Ramos (cell line): ENCODE results near the gene AK2.
"Not testable (repeated sequence)": the region's sequence is repeated elsewhere in the genome, so short reads cannot be mapped to it uniquely, and the experiment has no call there.

Source experiments
- in situ Hi-C: fragments of 300-500 bp; cut with MboI; formaldehyde crosslinking; loops from one replicate; pipeline ENCODE4 v1.14.3; 2022; ENCODE audit warnings: low sequenced_read_pairs; ENCODE audit not compliant: unreplicated experiment

Gene AK2

GRCh38 chr1:33056426-33056825, 19.7 kb upstream of the AK2 start:
- in situ Hi-C loops: loop anchor here (5.0 kb wide), 1 partner anchor 124 kb away; no protein-coding TSS in a partner anchor

- in situ Hi-C loops: loop anchor here (5.0 kb wide), 1 partner anchor 123 kb away; no protein-coding TSS in a partner anchor
Observed at GRCh38 chr1:33055210-33056008, 18.7 kb upstream of the AK2 start.

GRCh38 chr1:33050221-33051076, 13.8 kb upstream of the AK2 start:
- in situ Hi-C loops: no loop called here

- in situ Hi-C loops: no loop called here
Observed at GRCh38 chr1:33049371-33049770, 12.7 kb upstream of the AK2 start.

GRCh38 chr1:33048426-33048825, 11.7 kb upstream of the AK2 start:
- in situ Hi-C loops: no loop called here

- in situ Hi-C loops: no loop called here
Observed at GRCh38 chr1:33047839-33048305, 11.2 kb upstream of the AK2 start.

- in situ Hi-C loops: no loop called here
Observed at GRCh38 chr1:33047290-33047689, 10.6 kb upstream of the AK2 start.

GRCh38 chr1:33046234-33046633, 9.6 kb upstream of the AK2 start:
- in situ Hi-C loops: not testable (repeated sequence)

- in situ Hi-C loops: no loop called here
Observed at GRCh38 chr1:33045814-33046213, 9.1 kb upstream of the AK2 start.

GRCh38 chr1:33045246-33045645, 8.6 kb upstream of the AK2 start:
- in situ Hi-C loops: no loop called here

GRCh38 chr1:33043267-33044092, 6.8 kb upstream of the AK2 start:
- in situ Hi-C loops: no loop called here

GRCh38 chr1:33042831-33043230, 6.1 kb upstream of the AK2 start:
- in situ Hi-C loops: no loop called here

GRCh38 chr1:33041026-33041425, 4.3 kb upstream of the AK2 start:
- in situ Hi-C loops: no loop called here

- in situ Hi-C loops: no loop called here
Observed at GRCh38 chr1:33039840-33040239, 3.2 kb upstream of the AK2 start.

GRCh38 chr1:33036051-33036525, 595 bp downstream of the AK2 start:
- in situ Hi-C loops: no loop called here

GRCh38 chr1:33032126-33032869, 4.4 kb downstream of the AK2 start:
- in situ Hi-C loops: no loop called here

GRCh38 chr1:33031506-33031905, 5.2 kb downstream of the AK2 start:
- in situ Hi-C loops: no loop called here

GRCh38 chr1:33030575-33030974, 6.1 kb downstream of the AK2 start:
- in situ Hi-C loops: no loop called here

- in situ Hi-C loops: no loop called here
Observed at GRCh38 chr1:33029921-33030320, 6.8 kb downstream of the AK2 start.

GRCh38 chr1:33029209-33029608, 7.5 kb downstream of the AK2 start:
- in situ Hi-C loops: no loop called here
